Measurements from ENCODE around the gene IQCN.

GRCh38 chr19:18311502-18312091 lies 37.3 kb upstream of the IQCN start:
- TF ChIP-seq, protein P1, sequence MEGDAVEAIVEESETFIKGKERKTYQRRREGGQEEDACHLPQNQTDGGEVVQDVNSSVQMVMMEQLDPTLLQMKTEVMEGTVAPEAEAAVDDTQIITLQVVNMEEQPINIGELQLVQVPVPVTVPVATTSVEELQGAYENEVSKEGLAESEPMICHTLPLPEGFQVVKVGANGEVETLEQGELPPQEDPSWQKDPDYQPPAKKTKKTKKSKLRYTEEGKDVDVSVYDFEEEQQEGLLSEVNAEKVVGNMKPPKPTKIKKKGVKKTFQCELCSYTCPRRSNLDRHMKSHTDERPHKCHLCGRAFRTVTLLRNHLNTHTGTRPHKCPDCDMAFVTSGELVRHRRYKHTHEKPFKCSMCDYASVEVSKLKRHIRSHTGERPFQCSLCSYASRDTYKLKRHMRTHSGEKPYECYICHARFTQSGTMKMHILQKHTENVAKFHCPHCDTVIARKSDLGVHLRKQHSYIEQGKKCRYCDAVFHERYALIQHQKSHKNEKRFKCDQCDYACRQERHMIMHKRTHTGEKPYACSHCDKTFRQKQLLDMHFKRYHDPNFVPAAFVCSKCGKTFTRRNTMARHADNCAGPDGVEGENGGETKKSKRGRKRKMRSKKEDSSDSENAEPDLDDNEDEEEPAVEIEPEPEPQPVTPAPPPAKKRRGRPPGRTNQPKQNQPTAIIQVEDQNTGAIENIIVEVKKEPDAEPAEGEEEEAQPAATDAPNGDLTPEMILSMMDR (IDR thresholded peaks at IDR 0.05), result no peak
- no peak for TF ChIP-seq ZFX (IDR thresholded peaks at IDR 0.05; ENCODE audit: borderline replicate concordance)

All from 22Rv1 (cell line).